GM18951 (cell line): ENCODE measurements around the gene SUGCT.

Source experiments
- POLR2A ChIP-seq: IDR thresholded peaks from 4 replicates; pipeline ENCODE4 v1.6.1; 2011; ENCODE audit warnings: mild to moderate bottlenecking; ENCODE audit not compliant: insufficient read length, insufficient read depth; ENCODE audit errors: extremely low read depth
- in situ Hi-C: fragments of 300-500 bp; cut with MboI; formaldehyde crosslinking; loops from one replicate; pipeline ENCODE4 v1.12.0; 2022; ENCODE audit warnings: low sequenced_read_pairs, mixed read lengths, inconsistent platforms; ENCODE audit not compliant: unreplicated experiment

The SUGCT gene

GRCh38 chr7:40457776-40458480 is 323.1 kb downstream of the SUGCT start:
- TF ChIP-seq POLR2A, result no peak

GRCh38 chr7:40463446-40463845 is 328.6 kb downstream of the SUGCT start:
- no peak for TF ChIP-seq POLR2A
- in situ Hi-C loops, result no loop called here

More at GRCh38 chr7:40457776-40458480, 323.1 kb downstream of the SUGCT start:
- in situ Hi-C loops, result no loop called here

- in situ Hi-C loops, result no loop called here
- no peak for TF ChIP-seq POLR2A
Measured at GRCh38 chr7:40468891-40469864, 334.4 kb downstream of the SUGCT start.

GRCh38 chr7:40470091-40470592 is 335.3 kb downstream of the SUGCT start:
- in situ Hi-C loops, result no loop called here
- no peak for TF ChIP-seq POLR2A

- in situ Hi-C loops, result no loop called here
- TF ChIP-seq POLR2A, result no peak
Measured at GRCh38 chr7:40470817-40471216, 336.0 kb downstream of the SUGCT start.

GRCh38 chr7:40471891-40472290 is 337.1 kb downstream of the SUGCT start:
- no peak for TF ChIP-seq POLR2A
- in situ Hi-C loops, result no loop called here

- in situ Hi-C loops, result no loop called here
- TF ChIP-seq POLR2A, result no peak
Measured at GRCh38 chr7:40474790-40475680, 340.2 kb downstream of the SUGCT start.

- TF ChIP-seq POLR2A, result no peak
- in situ Hi-C loops, result no loop called here
Measured at GRCh38 chr7:40475681-40475982, 340.8 kb downstream of the SUGCT start.

- TF ChIP-seq POLR2A, result no peak
- in situ Hi-C loops, result no loop called here
Measured at GRCh38 chr7:40477094-40477493, 342.3 kb downstream of the SUGCT start.

- in situ Hi-C loops, result no loop called here
- TF ChIP-seq POLR2A, result no peak
Measured at GRCh38 chr7:40482845-40483244, 348.0 kb downstream of the SUGCT start.

GRCh38 chr7:40483630-40484029 is 348.8 kb downstream of the SUGCT start:
- TF ChIP-seq POLR2A, result no peak
- in situ Hi-C loops, result no loop called here

GRCh38 chr7:40489844-40490602 is 355.2 kb downstream of the SUGCT start:
- TF ChIP-seq POLR2A, result no peak
- in situ Hi-C loops, result no loop called here
